Measurements from ENCODE around the gene PARP2. TPM values are rescaled to one million over a fixed set of nuclear protein-coding genes. Genes with fewer than 3 reads are reported as not detected.

The PARP2 gene
- total RNA-seq (2012; rRNA removed) = 11.6 and 12.2 TPM in 2 replicates

DNA sequence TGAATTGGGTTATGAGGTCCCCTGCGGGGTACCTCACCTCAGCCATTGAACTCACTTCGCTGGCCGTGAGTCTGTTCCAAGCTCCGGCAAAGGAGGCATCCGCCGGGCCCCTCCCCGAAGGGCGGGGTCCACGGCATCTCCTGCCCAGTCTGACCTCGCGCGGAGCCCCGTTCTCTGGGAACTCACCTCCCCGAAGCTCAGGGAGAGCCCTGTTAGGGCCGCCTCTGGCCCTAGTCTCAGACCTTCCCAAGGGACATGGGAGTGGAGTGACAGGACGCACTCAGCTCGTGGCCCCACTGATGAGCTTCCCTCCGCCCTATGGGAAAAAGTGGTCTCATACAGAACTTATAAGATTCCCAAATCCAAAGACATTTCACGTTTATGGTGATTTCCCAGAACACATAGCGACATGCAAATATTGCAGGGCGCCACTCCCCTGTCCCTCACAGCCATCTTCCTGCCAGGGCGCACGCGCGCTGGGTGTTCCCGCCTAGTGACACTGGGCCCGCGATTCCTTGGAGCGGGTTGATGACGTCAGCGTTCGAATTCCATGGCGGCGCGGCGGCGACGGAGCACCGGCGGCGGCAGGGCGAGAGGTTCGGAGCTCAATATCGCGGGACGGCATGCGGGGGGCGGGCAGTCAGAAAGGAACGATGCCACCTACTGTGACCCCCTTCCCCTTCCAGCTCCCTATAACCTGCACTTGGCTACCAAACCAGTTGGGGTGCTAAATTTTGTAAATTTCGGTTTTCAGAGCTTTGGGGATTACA, at the start of gene PARP2:
PARP2 (plus strand) TSS at position 544 of the 770 bp plus-strand sequence; CDS start at position 551, 7 bp downstream.
- H3K9me3 ChIP-seq (replicated peaks; ENCODE audit: low read length) = no peaks in the 10 kb centered on the region
- peak within 1 kb of the TSS; percentile 92 for H3K9ac ChIP-seq (ENCODE audit: low read depth, low read length)
- peaks cover 4% of the 10 kb centered on the region for H3K4me1 ChIP-seq (ENCODE audit: control insufficient read depth, insufficient read depth, low read length)
- peaks cover 17% of the 10 kb centered on the region for H3K36me3 ChIP-seq (ENCODE audit: insufficient read depth, low read length)
- peak within 1 kb of the TSS; percentile 86 for H3K4me2 ChIP-seq (ENCODE audit: low read length)
- H3K27me3 ChIP-seq (ENCODE audit: control insufficient read depth, insufficient read depth, low read length) = peaks cover 6% of the 10 kb centered on the region
- H3K4me3 ChIP-seq (ENCODE audit: low read length) = peak within 1 kb of the TSS; percentile 80

- peaks cover 57% of the 10 kb centered on the region for H3K36me3 ChIP-seq (ENCODE audit: insufficient read depth, low read length)
- H3K9ac ChIP-seq (ENCODE audit: low read depth, low read length) = no peak overlapping the region
- no peaks in the 10 kb centered on the region for H3K27me3 ChIP-seq (ENCODE audit: control insufficient read depth, insufficient read depth, low read length)
- no peaks in the 10 kb centered on the region for H3K9me3 ChIP-seq (replicated peaks; ENCODE audit: low read length)
- no peaks in the 10 kb centered on the region for H3K4me1 ChIP-seq (ENCODE audit: control insufficient read depth, insufficient read depth, low read length)
- no peak overlapping the region for H3K4me3 ChIP-seq (ENCODE audit: low read length)
- H3K4me2 ChIP-seq (ENCODE audit: low read length) = no peak overlapping the region
Observed at GRCh38 chr14:20294636-20295035, 48.8 kb upstream of the PARP2 start.

DNA sequence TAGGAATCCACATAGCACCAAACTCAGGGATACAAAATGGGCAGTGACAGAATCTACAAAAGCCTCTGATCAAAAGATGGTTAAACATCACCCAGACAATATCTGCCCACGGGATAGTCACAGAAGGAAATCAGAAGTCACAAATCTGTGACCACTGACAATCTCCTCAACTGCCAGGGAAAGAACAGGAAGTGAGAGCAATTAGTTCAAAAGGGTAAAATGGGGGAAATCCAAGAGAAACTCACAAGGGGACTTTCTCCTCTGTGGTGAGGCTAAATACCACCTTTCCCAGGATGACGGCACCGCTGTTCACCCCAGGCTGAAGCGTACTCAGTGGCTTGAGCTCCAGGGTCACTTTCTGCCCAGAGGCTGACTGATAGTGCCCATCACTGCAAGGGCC, 48.4 kb upstream of the PARP2 start:
- no peaks in the 10 kb centered on the region for H3K27me3 ChIP-seq (ENCODE audit: control insufficient read depth, insufficient read depth, low read length)
- no peaks in the 10 kb centered on the region for H3K9me3 ChIP-seq (replicated peaks; ENCODE audit: low read length)
- H3K4me3 ChIP-seq (ENCODE audit: low read length) = no peak overlapping the region
- H3K36me3 ChIP-seq (ENCODE audit: insufficient read depth, low read length) = peaks cover 54% of the 10 kb centered on the region
- no peak overlapping the region for H3K9ac ChIP-seq (ENCODE audit: low read depth, low read length)
- no peaks in the 10 kb centered on the region for H3K4me1 ChIP-seq (ENCODE audit: control insufficient read depth, insufficient read depth, low read length)
- H3K4me2 ChIP-seq (ENCODE audit: low read length) = no peak overlapping the region

- peaks cover 16% of the 10 kb centered on the region for H3K36me3 ChIP-seq (ENCODE audit: insufficient read depth, low read length)
- H3K4me1 ChIP-seq (ENCODE audit: control insufficient read depth, insufficient read depth, low read length) = peaks cover 14% of the 10 kb centered on the region
- no peak overlapping the region for H3K9ac ChIP-seq (ENCODE audit: low read depth, low read length)
- no peaks in the 10 kb centered on the region for H3K9me3 ChIP-seq (replicated peaks; ENCODE audit: low read length)
- H3K4me2 ChIP-seq (ENCODE audit: low read length) = peak overlapping the region; percentile 18
- H3K27me3 ChIP-seq (ENCODE audit: control insufficient read depth, insufficient read depth, low read length) = no peaks in the 10 kb centered on the region
- H3K4me3 ChIP-seq (ENCODE audit: low read length) = no peak overlapping the region
Observed at GRCh38 chr14:20302042-20302755, 41.2 kb upstream of the PARP2 start.

GRCh38 chr14:20305265-20306078, 38.0 kb upstream of the PARP2 start, which contains the start of gene TTC5:
Gene TTC5 (minus strand): TSS chr14:20305951. CDS start chr14:20305937, 14 bp downstream.
- H3K4me2 ChIP-seq (ENCODE audit: low read length) = peak within 1 kb of the TSS; percentile 87
- H3K4me1 ChIP-seq (ENCODE audit: control insufficient read depth, insufficient read depth, low read length) = peaks cover 14% of the 10 kb centered on the region
- H3K27me3 ChIP-seq (ENCODE audit: control insufficient read depth, insufficient read depth, low read length) = no peaks in the 10 kb centered on the region
- peak within 1 kb of the TSS; percentile 82 for H3K4me3 ChIP-seq (ENCODE audit: low read length)
- H3K36me3 ChIP-seq (ENCODE audit: insufficient read depth, low read length) = peaks cover under 1% of the 10 kb centered on the region
- peak within 1 kb of the TSS; percentile 78 for H3K9ac ChIP-seq (ENCODE audit: low read depth, low read length)
- H3K9me3 ChIP-seq (replicated peaks; ENCODE audit: low read length) = no peaks in the 10 kb centered on the region

GRCh38 chr14:20306079-20306423, 37.4 kb upstream of the PARP2 start:
- H3K4me1 ChIP-seq (ENCODE audit: control insufficient read depth, insufficient read depth, low read length) = peaks cover 14% of the 10 kb centered on the region
- no peak overlapping the region for H3K4me3 ChIP-seq (ENCODE audit: low read length)
- H3K36me3 ChIP-seq (ENCODE audit: insufficient read depth, low read length) = no peaks in the 10 kb centered on the region
- H3K9me3 ChIP-seq (replicated peaks; ENCODE audit: low read length) = no peaks in the 10 kb centered on the region
- H3K4me2 ChIP-seq (ENCODE audit: low read length) = no peak overlapping the region
- no peak overlapping the region for H3K9ac ChIP-seq (ENCODE audit: low read depth, low read length)
- H3K27me3 ChIP-seq (ENCODE audit: control insufficient read depth, insufficient read depth, low read length) = no peaks in the 10 kb centered on the region

DNA sequence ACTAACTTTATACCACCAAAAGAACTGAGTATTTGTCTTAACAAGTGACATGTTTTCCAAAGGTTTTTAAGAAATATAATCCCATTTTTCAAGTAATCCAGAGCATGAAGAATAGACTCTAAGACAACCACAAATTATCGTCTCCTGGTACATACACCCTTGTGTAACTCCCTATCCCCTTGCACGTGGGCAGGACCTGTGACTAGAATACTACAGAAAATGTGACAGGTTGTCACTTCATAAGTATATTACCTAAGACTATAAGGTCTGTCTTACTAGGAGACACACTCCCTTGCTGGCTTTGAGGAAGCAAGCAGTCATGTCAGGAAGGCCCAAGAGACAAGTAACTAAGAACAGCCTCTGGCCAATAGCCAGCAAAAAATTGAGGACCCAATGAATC, 29.4 kb upstream of the PARP2 start:
- Histone ChIP-seq H3K9me3 (replicated peaks; ENCODE audit: low read length) (no peaks in the 10 kb centered on the region), H3K4me2 (ENCODE audit: low read length) (no peak overlapping the region), H3K36me3 (ENCODE audit: insufficient read depth, low read length) (peaks cover 53% of the 10 kb centered on the region), H3K4me1 (ENCODE audit: control insufficient read depth, insufficient read depth, low read length) (no peaks in the 10 kb centered on the region), H3K4me3 (ENCODE audit: low read length) (no peak overlapping the region), H3K9ac (ENCODE audit: low read depth, low read length) (no peak overlapping the region), H3K27me3 (ENCODE audit: control insufficient read depth, insufficient read depth, low read length) (no peaks in the 10 kb centered on the region)

DNA sequence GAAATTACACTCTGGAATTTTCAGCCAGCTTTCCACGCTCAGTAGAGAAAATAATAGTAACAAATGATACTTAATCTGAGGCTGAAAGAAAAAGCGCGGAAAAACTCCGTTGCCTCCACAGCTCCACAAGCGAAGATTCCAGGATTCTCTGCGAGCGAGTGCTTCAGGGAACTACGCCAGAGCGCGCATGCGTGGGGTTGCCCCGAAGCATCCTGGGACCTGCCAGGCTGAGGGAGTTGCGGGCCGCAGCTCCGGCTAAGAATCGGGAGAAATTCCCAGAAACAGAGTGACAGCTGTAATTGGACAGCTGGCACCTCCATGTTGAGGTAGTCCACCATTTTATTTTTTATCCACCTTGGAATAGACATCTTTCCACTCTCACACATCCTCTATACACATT, 25.7 kb upstream of the PARP2 start:
- H3K9ac ChIP-seq (ENCODE audit: low read depth, low read length) = no peak overlapping the region
- no peak overlapping the region for H3K4me3 ChIP-seq (ENCODE audit: low read length)
- peaks cover 59% of the 10 kb centered on the region for H3K36me3 ChIP-seq (ENCODE audit: insufficient read depth, low read length)

GRCh38 chr14:20327005-20327869, 16.2 kb upstream of the PARP2 start:
- Histone ChIP-seq H3K9me3 (replicated peaks; ENCODE audit: low read length) (no peaks in the 10 kb centered on the region), H3K4me2 (ENCODE audit: low read length) (peak overlapping the region; percentile 17), H3K4me1 (ENCODE audit: control insufficient read depth, insufficient read depth, low read length) (peaks cover 10% of the 10 kb centered on the region), H3K27me3 (ENCODE audit: control insufficient read depth, insufficient read depth, low read length) (no peaks in the 10 kb centered on the region), H3K9ac (ENCODE audit: low read depth, low read length) (peak overlapping the region; percentile 12), H3K4me3 (ENCODE audit: low read length) (no peak overlapping the region), H3K36me3 (ENCODE audit: insufficient read depth, low read length) (peaks cover 36% of the 10 kb centered on the region)

More for the DNA sequence above, 25.7 kb upstream of the PARP2 start:
- Histone ChIP-seq H3K4me2 (ENCODE audit: low read length) (no peak overlapping the region), H3K4me1 (ENCODE audit: control insufficient read depth, insufficient read depth, low read length) (no peaks in the 10 kb centered on the region), H3K9me3 (replicated peaks; ENCODE audit: low read length) (no peaks in the 10 kb centered on the region), H3K27me3 (ENCODE audit: control insufficient read depth, insufficient read depth, low read length) (no peaks in the 10 kb centered on the region)

DNA sequence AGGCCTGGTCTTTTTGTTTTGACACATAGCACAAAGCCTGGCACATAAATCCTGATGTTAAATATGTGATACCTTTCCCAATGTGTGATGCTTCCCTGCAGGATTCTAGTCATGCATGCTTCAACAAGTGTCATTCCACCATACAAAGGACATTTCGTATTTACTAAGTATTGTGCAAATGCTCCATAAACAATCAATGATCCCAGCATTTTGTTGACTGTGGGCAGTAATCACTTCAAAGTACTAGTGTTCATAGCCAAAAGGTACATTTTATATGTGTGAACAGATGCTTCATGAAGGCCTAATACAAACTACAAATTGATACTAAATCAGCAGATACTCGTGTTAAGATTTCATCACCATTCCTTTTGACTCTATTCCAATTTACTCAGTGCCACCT, 14.7 kb upstream of the PARP2 start:
- Histone ChIP-seq H3K9ac (ENCODE audit: low read depth, low read length) (no peak overlapping the region), H3K4me1 (ENCODE audit: control insufficient read depth, insufficient read depth, low read length) (peaks cover 10% of the 10 kb centered on the region), H3K27me3 (ENCODE audit: control insufficient read depth, insufficient read depth, low read length) (no peaks in the 10 kb centered on the region), H3K9me3 (replicated peaks; ENCODE audit: low read length) (no peaks in the 10 kb centered on the region), H3K4me2 (ENCODE audit: low read length) (no peak overlapping the region), H3K36me3 (ENCODE audit: insufficient read depth, low read length) (peaks cover 29% of the 10 kb centered on the region), H3K4me3 (ENCODE audit: low read length) (no peak overlapping the region)
